K562 (cell line): ENCODE measurements around the gene GLOD4. TPM values are rescaled to one million over a fixed set of nuclear protein-coding genes. Genes with fewer than 3 reads are reported as not detected.

Source experiments
- CTBP1 ChIP-seq: fragments of 450-650 bp; IDR thresholded peaks from 2 replicates; pipeline ENCODE4 v1.6.1; 2016; ENCODE audit warnings: borderline replicate concordance
- ELF4 ChIP-seq: fragments of 450-650 bp; formaldehyde crosslinking; IDR thresholded peaks from 2 replicates; pipeline ENCODE4 v1.4.0; 2022; ENCODE audit warnings: missing genetic modification characterization
- KDM5B ChIP-seq: fragments of 200-600 bp; sonication (generic); IDR thresholded peaks from 2 replicates; pipeline ENCODE4 v1.6.1; 2012; ENCODE audit warnings: low read depth, mild to moderate bottlenecking, moderate library complexity, low read length, control low read depth, inconsistent platforms; ENCODE audit not compliant: insufficient replicate concordance
- NKRF ChIP-seq: fragments of 450-650 bp; IDR thresholded peaks from 2 replicates; pipeline ENCODE4 v1.6.1; 2016; ENCODE audit warnings: borderline replicate concordance
- PHB ChIP-seq: fragments of 250-450 bp; sonication (Bioruptor Pico); IDR thresholded peaks from 2 replicates; pipeline ENCODE4 v1.5.0; 2021
- RBFOX2 ChIP-seq: fragments of 200-400 bp; formaldehyde crosslinking; IDR thresholded peaks from 2 replicates; pipeline ENCODE4 v1.6.1; 2017; ENCODE audit warnings: low read depth, mild to moderate bottlenecking, low read length, moderate library complexity
- RBM25 ChIP-seq: fragments of 200-400 bp; formaldehyde crosslinking; IDR thresholded peaks from 2 replicates; pipeline ENCODE4 v1.6.1; 2018; ENCODE audit warnings: low read length, low read depth, moderate library complexity; ENCODE audit not compliant: severe bottlenecking
- SUPT5H ChIP-seq: fragments of 450-650 bp; IDR thresholded peaks from 2 replicates; pipeline ENCODE4 v1.6.1; 2016
- TOE1 ChIP-seq, 2 experiments: fragments of 450-650 bp in 1 of 2; sonication (generic) in 1 of 2; formaldehyde crosslinking in 1 of 2; IDR thresholded peaks; 2 replicates each; pipeline versions ENCODE4 v1.7.1 to v1.8.0; 2016 to 2022; ENCODE audit warnings: borderline replicate concordance in 2 of 2, mild to moderate bottlenecking in 2 of 2, antibody characterized with exemption in 1 of 2, inconsistent platforms in 1 of 2, low read depth in 1 of 2, missing genetic modification reagents in 1 of 2, moderate library complexity in 1 of 2
- ZBTB7A ChIP-seq: IDR thresholded peaks from 2 replicates; pipeline ENCODE4 v1.6.1; 2011; ENCODE audit warnings: low read depth, mild to moderate bottlenecking, low read length, moderate library complexity, borderline replicate concordance; ENCODE audit not compliant: control insufficient read depth
- ZNF143 ChIP-seq: sonication (generic); formaldehyde crosslinking; IDR thresholded peaks from 2 replicates; pipeline ENCODE4 v1.9.0; 2022; ENCODE audit warnings: mild to moderate bottlenecking, missing genetic modification reagents
- ZNF239 ChIP-seq: fragments of 250-450 bp; sonication (Bioruptor Pico); IDR thresholded peaks from 2 replicates; pipeline ENCODE4 v1.4.0; 2020; ENCODE audit warnings: mild to moderate bottlenecking
- ZNF584 ChIP-seq: fragments of 200-800 bp; sonication (Bioruptor generic); IDR thresholded peaks from 2 replicates; pipeline ENCODE4 v1.6.1; 2016; ENCODE audit warnings: low read depth, mild to moderate bottlenecking, missing genetic modification characterization, missing compliant biosample characterization
- polyA plus RNA-seq, 8 experiments: library from polyadenylated mRNA; depleted of rRNA in 4 of 8; stranded (reverse) in 5 of 8; unstranded in 3 of 8; fragments of >200 nt; fragmentation: Nextera tagmentation in 2 of 8; fragmentation: Illumina TruSeq in 1 of 8; extraction: Ambion mirVana in 2 of 8; extraction: Trizol in 1 of 8; gene quantifications; 2 replicates each; pipeline versions ENCODE4 v1.2.1 to v1.2.3, GENCODE V29; 2011 to 2014; ENCODE audit warnings: inconsistent platforms in 1 of 8, missing spikeins in 1 of 8
- total RNA-seq, 7 experiments: library from RNA; depleted of rRNA in 6 of 7; stranded (reverse); fragments of >200 nt in 6 of 7; fragmentation: Illumina TruSeq in 2 of 7; extraction: Trizol in 2 of 7; gene quantifications; 2 replicates each; pipeline versions ENCODE4 v1.2.1 to v1.2.3, GENCODE V29; 2011 to 2021; ENCODE audit warnings: low replicate concordance in 1 of 7
- TF ChIP-seq, protein P1 (sequence below): fragments of 200-600 bp; sonication (generic); IDR thresholded peaks from one replicate; pipeline ENCODE4 v1.6.1; 2012; ENCODE audit warnings: mild to moderate bottlenecking, low read depth, low read length, inconsistent platforms

Gene GLOD4
- total and polyA plus RNA-seq, 9 of the 15 experiments (the other 6 are each of a cell fraction or from before 2014, with no cell fraction given) = 52.0 to 109 (median 64.9) TPM

- TF ChIP-seq TOE1 (IDR thresholded peaks at IDR 0.05; ENCODE audit: borderline replicate concordance) = 0 out of 2 replicates have a peak, but pooled peaks have one; percentile 19
- TF ChIP-seq TOE1 (CRISPR knock-in tag; IDR thresholded peaks at IDR 0.05; ENCODE audit: borderline replicate concordance, low read depth) = no peak
- peak; percentile 54; the same call in 1 of the 2 replicates for TF ChIP-seq ZNF143 (CRISPR knock-in tag)
- peak; percentile 19 for TF ChIP-seq RBM25
- TF ChIP-seq, protein P1, sequence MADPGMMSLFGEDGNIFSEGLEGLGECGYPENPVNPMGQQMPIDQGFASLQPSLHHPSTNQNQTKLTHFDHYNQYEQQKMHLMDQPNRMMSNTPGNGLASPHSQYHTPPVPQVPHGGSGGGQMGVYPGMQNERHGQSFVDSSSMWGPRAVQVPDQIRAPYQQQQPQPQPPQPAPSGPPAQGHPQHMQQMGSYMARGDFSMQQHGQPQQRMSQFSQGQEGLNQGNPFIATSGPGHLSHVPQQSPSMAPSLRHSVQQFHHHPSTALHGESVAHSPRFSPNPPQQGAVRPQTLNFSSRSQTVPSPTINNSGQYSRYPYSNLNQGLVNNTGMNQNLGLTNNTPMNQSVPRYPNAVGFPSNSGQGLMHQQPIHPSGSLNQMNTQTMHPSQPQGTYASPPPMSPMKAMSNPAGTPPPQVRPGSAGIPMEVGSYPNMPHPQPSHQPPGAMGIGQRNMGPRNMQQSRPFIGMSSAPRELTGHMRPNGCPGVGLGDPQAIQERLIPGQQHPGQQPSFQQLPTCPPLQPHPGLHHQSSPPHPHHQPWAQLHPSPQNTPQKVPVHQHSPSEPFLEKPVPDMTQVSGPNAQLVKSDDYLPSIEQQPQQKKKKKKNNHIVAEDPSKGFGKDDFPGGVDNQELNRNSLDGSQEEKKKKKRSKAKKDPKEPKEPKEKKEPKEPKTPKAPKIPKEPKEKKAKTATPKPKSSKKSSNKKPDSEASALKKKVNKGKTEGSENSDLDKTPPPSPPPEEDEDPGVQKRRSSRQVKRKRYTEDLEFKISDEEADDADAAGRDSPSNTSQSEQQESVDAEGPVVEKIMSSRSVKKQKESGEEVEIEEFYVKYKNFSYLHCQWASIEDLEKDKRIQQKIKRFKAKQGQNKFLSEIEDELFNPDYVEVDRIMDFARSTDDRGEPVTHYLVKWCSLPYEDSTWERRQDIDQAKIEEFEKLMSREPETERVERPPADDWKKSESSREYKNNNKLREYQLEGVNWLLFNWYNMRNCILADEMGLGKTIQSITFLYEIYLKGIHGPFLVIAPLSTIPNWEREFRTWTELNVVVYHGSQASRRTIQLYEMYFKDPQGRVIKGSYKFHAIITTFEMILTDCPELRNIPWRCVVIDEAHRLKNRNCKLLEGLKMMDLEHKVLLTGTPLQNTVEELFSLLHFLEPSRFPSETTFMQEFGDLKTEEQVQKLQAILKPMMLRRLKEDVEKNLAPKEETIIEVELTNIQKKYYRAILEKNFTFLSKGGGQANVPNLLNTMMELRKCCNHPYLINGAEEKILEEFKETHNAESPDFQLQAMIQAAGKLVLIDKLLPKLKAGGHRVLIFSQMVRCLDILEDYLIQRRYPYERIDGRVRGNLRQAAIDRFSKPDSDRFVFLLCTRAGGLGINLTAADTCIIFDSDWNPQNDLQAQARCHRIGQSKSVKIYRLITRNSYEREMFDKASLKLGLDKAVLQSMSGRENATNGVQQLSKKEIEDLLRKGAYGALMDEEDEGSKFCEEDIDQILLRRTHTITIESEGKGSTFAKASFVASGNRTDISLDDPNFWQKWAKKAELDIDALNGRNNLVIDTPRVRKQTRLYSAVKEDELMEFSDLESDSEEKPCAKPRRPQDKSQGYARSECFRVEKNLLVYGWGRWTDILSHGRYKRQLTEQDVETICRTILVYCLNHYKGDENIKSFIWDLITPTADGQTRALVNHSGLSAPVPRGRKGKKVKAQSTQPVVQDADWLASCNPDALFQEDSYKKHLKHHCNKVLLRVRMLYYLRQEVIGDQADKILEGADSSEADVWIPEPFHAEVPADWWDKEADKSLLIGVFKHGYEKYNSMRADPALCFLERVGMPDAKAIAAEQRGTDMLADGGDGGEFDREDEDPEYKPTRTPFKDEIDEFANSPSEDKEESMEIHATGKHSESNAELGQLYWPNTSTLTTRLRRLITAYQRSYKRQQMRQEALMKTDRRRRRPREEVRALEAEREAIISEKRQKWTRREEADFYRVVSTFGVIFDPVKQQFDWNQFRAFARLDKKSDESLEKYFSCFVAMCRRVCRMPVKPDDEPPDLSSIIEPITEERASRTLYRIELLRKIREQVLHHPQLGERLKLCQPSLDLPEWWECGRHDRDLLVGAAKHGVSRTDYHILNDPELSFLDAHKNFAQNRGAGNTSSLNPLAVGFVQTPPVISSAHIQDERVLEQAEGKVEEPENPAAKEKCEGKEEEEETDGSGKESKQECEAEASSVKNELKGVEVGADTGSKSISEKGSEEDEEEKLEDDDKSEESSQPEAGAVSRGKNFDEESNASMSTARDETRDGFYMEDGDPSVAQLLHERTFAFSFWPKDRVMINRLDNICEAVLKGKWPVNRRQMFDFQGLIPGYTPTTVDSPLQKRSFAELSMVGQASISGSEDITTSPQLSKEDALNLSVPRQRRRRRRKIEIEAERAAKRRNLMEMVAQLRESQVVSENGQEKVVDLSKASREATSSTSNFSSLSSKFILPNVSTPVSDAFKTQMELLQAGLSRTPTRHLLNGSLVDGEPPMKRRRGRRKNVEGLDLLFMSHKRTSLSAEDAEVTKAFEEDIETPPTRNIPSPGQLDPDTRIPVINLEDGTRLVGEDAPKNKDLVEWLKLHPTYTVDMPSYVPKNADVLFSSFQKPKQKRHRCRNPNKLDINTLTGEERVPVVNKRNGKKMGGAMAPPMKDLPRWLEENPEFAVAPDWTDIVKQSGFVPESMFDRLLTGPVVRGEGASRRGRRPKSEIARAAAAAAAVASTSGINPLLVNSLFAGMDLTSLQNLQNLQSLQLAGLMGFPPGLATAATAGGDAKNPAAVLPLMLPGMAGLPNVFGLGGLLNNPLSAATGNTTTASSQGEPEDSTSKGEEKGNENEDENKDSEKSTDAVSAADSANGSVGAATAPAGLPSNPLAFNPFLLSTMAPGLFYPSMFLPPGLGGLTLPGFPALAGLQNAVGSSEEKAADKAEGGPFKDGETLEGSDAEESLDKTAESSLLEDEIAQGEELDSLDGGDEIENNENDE = no peak
- TF ChIP-seq ELF4 (CRISPR knock-in tag) = 0 out of 2 replicates have a peak, but pooled peaks have one; percentile 53
- peak; percentile 91 for TF ChIP-seq ZBTB7A
- peak; percentile 58 for TF ChIP-seq KDM5B
- 0 out of 2 replicates have a peak, but pooled peaks have one; percentile 50 for TF ChIP-seq NKRF
- no peak for TF ChIP-seq ZNF239 (CRISPR knock-in tag)
- peak; percentile 66 for TF ChIP-seq SUPT5H
- TF ChIP-seq PHB (CRISPR knock-in tag) = 0 out of 2 replicates have a peak, but pooled peaks have one; percentile 26
- peak; percentile 76 for TF ChIP-seq CTBP1
- no peak for TF ChIP-seq ZNF584 (CRISPR knock-in tag)
- TF ChIP-seq RBFOX2 = peak; percentile 86
These were observed 30.0 kb downstream of the GLOD4 start, which contains the start of gene GEMIN4 (continued) for GRCh38 chr17:752002-752619.
